Measurements from ENCODE around the gene ESPL1.

GRCh38 chr12:53274445-53274844 is 6.3 kb downstream of the ESPL1 start:
- TF ChIP-seq TAF1 (IDR thresholded peaks at IDR 0.05; ENCODE audit: low read depth, low read length) (no peak), POLR2AphosphoS5 (IDR thresholded peaks at IDR 0.05; ENCODE audit: low read depth, low read length) (no peak), POLR2A (IDR thresholded peaks at IDR 0.05; ENCODE audit: low read depth, low read length) (no peak), PAX5 (IDR thresholded peaks at IDR 0.05; ENCODE audit: insufficient read depth, low read length, severe bottlenecking) (no peak)
